Endometrium (tissue), 2 donors: Measurements from ENCODE around the gene TMEM179.
A peak's percentile ranks its signal among the peaks of the same experiment; 100 is the strongest.

ENCODE experiments used
- FAIRE-seq: peaks from 2 replicates; lab custom pipeline; 2012; peaks lifted over from hg19 to GRCh38; lab: Jason Lieb, UNC
- donor health status: control.
- donor health status: control.

Gene TMEM179

DNA sequence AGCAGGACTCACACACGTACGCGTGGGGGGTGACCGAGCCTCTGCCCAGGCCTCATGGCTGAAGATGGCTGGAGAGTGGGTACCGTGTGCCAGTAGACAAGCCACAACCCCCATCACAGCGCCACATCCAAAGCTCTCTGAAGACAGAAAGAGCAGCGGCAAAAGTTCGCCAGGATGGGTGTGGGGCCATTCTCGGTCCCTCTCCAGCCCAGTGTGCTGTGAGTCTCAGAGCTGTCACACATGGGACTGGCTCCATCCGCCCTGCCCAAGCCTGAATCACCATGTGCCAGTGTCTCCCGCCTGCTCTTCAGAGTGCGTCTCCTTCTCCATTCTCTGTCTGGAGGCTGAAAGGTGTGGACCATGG, 5.7 kb downstream of the TMEM179 start:
- no peak for FAIRE-seq

DNA sequence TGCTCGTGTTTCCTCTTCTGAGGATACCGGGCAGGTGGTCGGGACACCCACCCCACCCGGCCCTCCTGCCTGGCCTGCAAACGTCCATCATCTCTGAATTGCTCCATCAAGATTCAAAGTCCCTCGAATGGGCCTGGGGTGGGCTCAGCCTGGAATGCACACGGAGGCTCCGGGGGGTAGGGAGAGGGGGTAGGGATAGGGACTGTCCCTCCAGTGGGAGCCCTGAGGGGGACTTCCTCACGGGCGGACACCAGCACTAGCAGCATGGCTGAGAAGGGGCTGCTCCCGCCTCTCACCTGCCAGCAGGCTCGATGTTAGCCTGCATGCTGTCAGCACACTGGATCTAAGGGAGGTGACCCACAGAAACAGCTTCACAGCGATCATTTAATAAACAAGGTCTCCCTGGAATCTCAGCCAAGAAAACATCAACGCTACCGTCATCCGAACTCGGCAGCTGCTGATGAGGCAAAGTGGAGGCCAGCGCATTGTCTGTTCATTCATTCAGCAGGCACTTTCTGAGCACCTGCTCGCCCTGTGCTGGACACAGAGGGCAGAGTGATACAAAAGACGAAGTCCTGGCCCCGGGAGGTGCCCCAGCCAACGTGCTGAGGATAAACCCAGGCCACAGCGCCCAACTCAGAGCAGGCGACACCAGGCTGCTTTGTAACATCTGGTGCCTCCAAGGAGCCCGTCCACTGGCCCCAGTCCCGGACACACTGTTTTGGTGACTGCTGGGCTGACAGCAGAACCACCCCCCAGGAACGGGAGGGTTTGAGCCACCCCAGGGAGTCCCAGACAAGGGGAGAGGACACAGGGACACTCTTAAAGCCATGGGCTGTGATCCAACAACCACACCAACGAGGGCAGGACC, 6.3 kb downstream of the TMEM179 start:
- no peak for FAIRE-seq

- FAIRE-seq, result no peak
These were observed 7.0 kb downstream of the TMEM179 start for GRCh38 chr14:104597576-104597975.

DNA sequence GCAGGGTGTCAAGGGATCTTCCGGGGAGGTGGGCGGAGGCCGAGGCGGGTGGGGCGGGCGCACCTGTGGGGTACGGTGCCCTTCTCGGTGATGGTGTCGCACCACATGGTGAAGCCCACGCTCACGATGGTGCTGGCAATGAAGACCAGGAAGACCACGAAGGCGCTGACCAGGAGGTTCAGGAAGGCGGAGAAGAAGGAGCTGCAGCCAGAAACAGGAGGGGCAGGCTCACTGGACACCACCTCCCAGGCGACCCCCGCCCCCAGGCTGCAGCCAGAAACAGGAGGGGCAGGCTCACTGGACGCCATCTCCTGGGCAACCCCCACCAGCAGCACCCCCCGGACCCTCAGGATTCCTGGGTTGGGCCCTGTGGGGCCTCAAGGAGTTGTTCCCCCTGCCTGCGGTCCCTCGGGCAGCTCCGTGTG, 7.6 kb downstream of the TMEM179 start:
- no peak for FAIRE-seq

DNA sequence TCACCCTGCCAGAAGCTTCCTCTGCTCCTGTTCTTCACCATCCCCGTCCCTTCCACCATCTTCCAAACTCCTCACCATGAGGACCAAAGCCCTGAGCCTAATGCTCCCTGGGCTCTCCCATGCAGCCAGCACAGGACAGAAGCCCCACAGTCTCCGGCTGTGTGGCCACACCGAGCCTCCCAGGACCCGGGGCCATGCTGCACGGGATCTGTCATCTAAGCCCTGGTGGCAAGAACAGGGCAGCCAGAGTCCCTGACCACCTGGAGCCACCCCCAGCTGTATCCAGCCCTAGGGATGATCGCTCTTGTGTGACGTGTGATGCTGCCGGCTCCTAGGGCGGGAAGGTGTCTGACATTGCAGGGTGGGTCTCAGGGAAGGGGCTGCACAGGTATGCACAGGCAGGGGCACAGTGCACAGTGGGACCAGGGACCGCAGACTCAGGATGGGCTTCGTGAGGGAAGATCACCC, 8.1 kb downstream of the TMEM179 start:
- no peak for FAIRE-seq

DNA sequence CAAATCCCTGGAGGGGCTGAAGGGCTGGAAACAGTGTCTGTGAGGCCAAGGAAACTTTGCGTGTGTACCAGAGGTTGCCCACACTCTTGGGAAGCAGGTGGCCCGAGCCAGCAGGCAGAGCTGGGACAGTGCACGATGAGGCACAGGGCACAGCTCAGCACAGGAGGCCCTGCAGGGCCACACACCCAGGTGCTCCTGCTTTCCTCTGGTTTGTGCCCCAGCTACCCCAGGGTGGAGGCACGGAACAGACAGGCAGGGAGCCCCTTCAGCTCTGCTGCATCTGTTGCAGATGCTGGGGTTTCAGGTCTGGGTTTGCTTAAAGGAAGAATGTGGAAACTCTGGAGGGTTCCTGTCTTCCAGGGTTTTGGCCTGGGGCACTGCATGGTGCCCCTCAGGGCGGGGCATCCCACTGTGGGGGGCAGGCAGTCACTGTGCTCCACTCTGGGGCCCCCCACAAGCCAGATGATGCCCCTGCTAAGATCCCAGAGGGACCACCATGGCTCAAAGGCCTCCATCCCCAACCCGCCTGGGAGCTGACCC, 8.6 kb downstream of the TMEM179 start:
- FAIRE-seq, result no peak

DNA sequence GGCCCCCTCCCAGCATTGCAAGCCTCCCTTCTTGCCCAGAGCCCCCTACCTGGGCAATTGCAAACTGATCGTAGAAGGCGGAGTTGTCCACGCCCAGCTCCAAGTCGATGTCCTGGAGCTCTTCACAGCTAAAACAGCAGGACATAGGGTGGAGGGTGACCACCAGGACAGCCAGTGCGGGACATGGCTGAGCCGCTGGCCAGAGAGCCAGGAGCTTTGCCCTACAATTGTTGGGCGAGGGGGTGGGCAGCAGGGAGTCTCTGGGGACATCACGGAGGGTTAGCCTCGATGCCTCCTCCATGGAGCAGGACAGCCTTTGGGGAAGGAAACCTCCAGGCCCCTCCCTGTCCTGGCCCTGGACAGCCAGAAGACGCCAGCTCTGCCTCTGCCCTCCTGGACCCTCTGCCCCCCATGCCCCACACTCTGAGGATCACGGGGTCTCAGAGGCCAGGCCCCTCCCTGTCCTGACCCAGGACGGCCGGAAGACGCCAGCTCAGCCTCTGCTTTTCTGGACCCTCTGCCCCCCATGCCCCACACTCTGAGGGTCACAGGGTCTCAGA, 9.4 kb downstream of the TMEM179 start:
- no peak for FAIRE-seq

DNA sequence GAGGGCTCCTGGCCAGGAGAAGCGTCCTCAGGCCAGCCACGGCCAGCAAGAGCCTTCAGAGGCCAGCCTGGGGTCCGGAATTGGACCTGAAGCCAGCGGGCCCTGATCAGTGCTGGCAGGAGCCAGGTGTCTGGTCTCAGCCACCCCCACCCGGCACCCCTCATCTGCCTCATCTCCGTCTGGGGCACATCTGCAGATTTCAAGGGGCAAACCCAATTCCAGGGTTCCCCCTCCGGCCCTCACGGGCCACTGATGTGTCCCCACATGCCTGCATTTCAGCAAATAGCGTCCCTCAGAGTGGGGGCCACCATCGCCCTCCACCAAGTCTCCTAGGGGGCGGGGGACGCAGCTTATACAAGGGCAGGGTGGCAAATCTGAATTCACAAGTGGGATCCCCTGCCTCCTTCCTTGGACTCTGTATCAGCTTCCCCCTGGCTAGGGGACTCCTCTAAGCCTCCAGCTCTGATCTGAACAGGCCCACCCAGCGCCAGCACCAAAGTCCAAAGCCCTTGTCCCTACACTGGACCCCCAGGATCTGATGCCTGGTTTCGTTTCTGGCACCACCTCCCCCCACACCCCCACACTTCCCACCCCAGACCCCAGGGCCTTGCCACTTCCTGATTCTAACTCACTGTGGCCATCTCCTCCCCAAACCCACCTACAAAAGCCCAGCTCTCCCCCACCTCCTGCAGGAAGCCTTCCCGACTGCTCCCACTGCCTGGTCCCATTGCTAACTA, 10.1 kb downstream of the TMEM179 start:
- FAIRE-seq, result no peak

DNA sequence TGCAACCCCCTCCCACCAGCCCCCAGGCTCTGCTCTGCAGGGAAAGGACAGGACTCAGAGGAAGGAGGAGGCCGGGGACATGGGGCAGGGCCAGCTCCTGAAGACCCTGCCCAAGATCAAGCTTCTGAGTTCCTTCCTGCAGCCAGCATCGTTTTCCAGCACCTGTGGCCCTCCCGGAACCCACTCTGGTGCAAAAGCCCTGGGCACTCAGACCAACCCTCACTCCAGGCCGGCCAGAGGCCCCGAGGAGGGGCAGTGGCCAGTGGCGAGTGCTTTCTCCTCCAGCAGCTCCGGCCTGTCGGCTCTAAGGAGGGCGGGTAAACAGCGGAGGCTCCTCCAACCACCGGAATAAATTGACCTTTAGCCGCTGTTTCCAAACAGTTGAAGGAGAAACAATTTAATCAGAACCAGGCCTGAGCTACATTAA, 10.8 kb downstream of the TMEM179 start:
- peak; percentile 4 for FAIRE-seq

- no peak for FAIRE-seq
These were observed 11.3 kb downstream of the TMEM179 start for GRCh38 chr14:104593241-104593701.

DNA sequence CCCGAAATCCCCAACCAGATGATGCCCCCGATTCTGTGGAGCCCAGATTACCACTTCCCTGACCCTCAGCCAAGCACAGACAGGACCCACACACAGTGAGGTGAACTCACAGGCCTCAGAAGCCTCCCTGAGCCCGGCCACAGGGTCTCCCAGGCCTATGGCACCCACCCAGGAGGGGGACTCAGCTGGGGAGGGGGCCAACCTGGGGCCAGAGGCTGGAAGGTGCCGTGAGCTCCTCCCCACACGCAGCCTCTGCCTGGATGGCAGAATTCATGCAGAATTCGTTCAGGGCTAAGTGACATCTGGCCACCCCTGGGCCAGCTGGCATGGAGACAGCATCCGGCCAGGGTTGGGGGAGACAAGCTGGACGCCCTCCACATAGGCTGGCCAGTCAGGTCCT, 11.8 kb downstream of the TMEM179 start:
- FAIRE-seq, result no peak

DNA sequence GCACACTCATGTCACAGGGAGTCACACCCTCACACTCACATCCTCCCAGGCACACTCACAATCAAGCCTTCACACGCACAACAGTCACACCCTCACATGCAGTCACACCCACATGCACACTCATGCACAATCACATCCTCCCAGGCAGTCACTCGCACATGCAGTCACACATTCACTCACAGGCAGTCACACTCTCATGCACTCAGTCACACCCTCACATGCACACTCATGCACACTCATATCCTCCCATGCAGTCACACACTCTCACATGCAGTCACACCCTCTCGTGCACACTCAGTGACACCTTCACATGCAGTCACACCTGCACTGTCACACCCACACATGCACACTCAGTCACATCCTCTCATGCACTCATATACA, 12.3 kb downstream of the TMEM179 start:
- FAIRE-seq, result no peak

GRCh38 chr14:104591506-104592291, 12.9 kb downstream of the TMEM179 start:
- no peak for FAIRE-seq

DNA sequence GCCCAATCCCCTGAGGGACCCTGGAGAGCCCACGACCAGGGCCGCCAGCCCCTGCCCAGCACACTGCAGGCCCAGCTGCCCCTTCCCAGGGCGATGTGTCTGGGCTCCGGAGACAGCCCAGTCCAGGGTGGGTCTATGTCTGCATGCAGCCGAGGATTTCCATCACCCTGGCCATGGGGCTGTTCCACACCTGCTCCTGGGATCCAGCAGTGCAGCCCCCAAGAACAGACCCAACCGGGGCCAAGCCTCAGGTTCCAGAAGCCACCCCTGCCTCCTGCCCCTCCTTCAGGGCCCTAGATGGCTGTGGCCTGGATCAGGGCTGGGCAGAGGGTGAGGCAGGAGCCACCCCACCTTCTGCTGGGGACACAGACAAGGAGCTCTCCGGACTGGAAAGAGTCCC, 13.5 kb downstream of the TMEM179 start:
- no peak for FAIRE-seq

GRCh38 chr14:104590240-104590965, 14.2 kb downstream of the TMEM179 start:
- FAIRE-seq, result no peak

DNA sequence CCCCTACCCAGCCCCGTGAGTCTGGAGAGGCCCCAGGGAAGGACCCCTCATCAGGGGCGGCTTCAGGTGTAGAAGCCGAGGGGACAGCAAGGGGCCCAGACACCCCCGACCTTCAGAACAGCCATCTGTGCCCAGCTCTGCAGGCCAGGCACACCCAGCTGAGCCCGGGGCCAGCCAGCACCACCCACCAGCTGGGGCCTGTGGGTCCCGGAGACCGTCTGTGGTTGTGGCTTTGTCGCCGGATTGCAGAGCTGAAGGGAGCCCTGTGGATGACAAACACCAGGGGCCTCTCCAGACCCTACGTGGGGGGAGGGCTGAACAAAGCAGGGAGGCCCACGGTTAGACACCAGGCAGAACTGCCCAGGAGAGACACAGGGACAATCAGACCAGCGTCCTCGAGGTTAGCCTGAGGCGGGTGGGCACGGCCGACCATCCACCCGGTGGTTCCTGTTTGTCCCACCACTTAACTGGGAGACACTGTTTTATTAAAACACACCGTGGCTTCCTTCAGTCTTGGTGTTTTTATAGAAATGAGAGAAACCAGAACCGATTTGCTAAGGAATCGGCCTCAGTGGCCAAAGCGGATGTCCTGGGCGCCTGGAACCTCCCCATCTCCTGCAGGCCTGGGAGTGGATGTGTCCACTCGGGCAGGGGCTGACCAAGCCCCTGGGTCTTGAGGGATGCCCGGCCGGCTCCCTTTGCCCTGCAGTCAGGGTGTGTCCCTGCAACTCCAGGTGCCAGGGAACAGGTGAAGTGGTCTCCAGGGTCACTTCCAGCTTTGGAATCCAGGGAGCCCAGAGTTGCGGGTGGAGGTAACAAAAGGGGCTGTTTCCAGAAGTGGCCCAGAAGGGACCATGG, 15.0 kb downstream of the TMEM179 start:
- FAIRE-seq, result no peak

GRCh38 chr14:104588066-104588857, 16.3 kb downstream of the TMEM179 start:
- no peak for FAIRE-seq

DNA sequence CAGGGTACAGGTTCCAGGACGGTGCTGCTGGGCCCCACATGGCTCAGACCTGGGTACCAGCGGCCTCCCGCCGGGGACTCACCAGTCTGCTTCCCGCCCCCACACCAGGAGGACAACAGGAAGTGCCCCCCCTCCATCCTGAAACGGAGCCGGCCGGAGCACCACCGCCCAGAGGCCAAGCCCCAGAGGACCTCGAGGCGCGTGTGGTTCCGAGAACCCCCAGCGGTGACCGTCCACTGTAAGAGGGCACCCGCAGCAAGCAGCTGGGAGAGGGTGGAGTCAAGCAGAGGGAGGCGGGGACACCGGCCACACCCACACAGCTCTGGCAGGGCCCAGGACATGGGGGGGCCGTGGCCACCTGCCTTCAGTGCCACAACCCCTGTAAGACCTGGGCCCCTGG, 16.9 kb downstream of the TMEM179 start:
- FAIRE-seq, result no peak
